ENCODE results near the gene PRAMEF11.
"Not testable (repeated sequence)": the region's sequence is repeated elsewhere in the genome, so short reads cannot be mapped to it uniquely, and the experiment has no call there.

The PRAMEF11 gene

GRCh38 chr1:12831310-12831709 is at the start of gene PRAMEF11:
Gene PRAMEF11, minus strand, starts transcription at chr1:12831410. Its CDS starts 2,621 bp downstream, at chr1:12828789.
- FAIRE-seq; DNase-seq (ENCODE audit: insufficient read length, low spot score): not testable (repeated sequence)

GRCh38 chr1:12878453-12878852 is 47.2 kb upstream of the PRAMEF11 start:
- not testable (repeated sequence) for FAIRE-seq

GRCh38 chr1:12863131-12863880 is 32.1 kb upstream of the PRAMEF11 start:
- not testable (repeated sequence) for FAIRE-seq

More at GRCh38 chr1:12878453-12878852, 47.2 kb upstream of the PRAMEF11 start:
- DNase-seq (ENCODE audit: insufficient read length, low spot score) = not testable (repeated sequence)

GRCh38 chr1:12856786-12857185 is 25.6 kb upstream of the PRAMEF11 start, which contains the start of gene PRAMEF2:
Gene PRAMEF2, plus strand, starts transcription at chr1:12857086. Its CDS starts 1,924 bp downstream, at chr1:12859010.
- not testable (repeated sequence) for DNase-seq (ENCODE audit: insufficient read length, low spot score); FAIRE-seq

More at GRCh38 chr1:12863131-12863880, 32.1 kb upstream of the PRAMEF11 start:
- not testable (repeated sequence) for DNase-seq (ENCODE audit: insufficient read length, low spot score)

- DNase-seq (ENCODE audit: insufficient read length, low spot score) (peak; percentile 15), FAIRE-seq (peak; percentile 87)
- no peak for TF ChIP-seq POLR2A (IDR thresholded peaks at IDR 0.05; ENCODE audit: low read depth, low read length)
Observed at GRCh38 chr1:12851779-12852178, 20.6 kb upstream of the PRAMEF11 start.

GRCh38 chr1:12848620-12849019 is 17.4 kb upstream of the PRAMEF11 start, which contains the start of gene HNRNPCL1:
Gene HNRNPCL1, minus strand, starts transcription at chr1:12848720. Its CDS starts 431 bp downstream, at chr1:12848289.
- not testable (repeated sequence) for DNase-seq (ENCODE audit: insufficient read length, low spot score); FAIRE-seq

- not testable (repeated sequence) for DNase-seq (ENCODE audit: insufficient read length, low spot score); FAIRE-seq
Observed at GRCh38 chr1:12833251-12833650, 2.0 kb upstream of the PRAMEF11 start.

- not testable (repeated sequence) for DNase-seq (ENCODE audit: insufficient read length, low spot score); FAIRE-seq
Observed at GRCh38 chr1:12819061-12819460, 12.1 kb downstream of the PRAMEF11 start.

GRCh38 chr1:12811409-12811784 is 19.8 kb downstream of the PRAMEF11 start:
- no peak for TF ChIP-seq POLR2A (IDR thresholded peaks at IDR 0.05; ENCODE audit: low read depth, low read length)
- FAIRE-seq (no peak), DNase-seq (ENCODE audit: insufficient read length, low spot score) (no peak)

GRCh38 chr1:12810691-12811408 is 20.4 kb downstream of the PRAMEF11 start:
- FAIRE-seq = peak; percentile 55

GRCh38 chr1:12809933-12810332 is 21.3 kb downstream of the PRAMEF11 start:
- no peak for DNase-seq (ENCODE audit: insufficient read length, low spot score)
- no peak for TF ChIP-seq POLR2A (IDR thresholded peaks at IDR 0.05; ENCODE audit: low read depth, low read length)
- FAIRE-seq = no peak

More at GRCh38 chr1:12810691-12811408, 20.4 kb downstream of the PRAMEF11 start:
- DNase-seq (ENCODE audit: insufficient read length, low spot score) = peak; percentile 23
- TF ChIP-seq POLR2A (IDR thresholded peaks at IDR 0.05; ENCODE audit: low read depth, low read length) = no peak

GRCh38 chr1:12799730-12800129 is 31.5 kb downstream of the PRAMEF11 start:
- no peak for TF ChIP-seq POLR2A (IDR thresholded peaks at IDR 0.05; ENCODE audit: low read depth, low read length)
- FAIRE-seq (no peak), DNase-seq (ENCODE audit: insufficient read length, low spot score) (no peak)

- DNase-seq (ENCODE audit: insufficient read length, low spot score) (no peak), FAIRE-seq (no peak)
Observed at GRCh38 chr1:12798911-12799310, 32.3 kb downstream of the PRAMEF11 start.

GRCh38 chr1:12791097-12791496 is 40.1 kb downstream of the PRAMEF11 start, which contains the start of gene PRAMEF1:
Gene PRAMEF1, plus strand, starts transcription at chr1:12791397. Its CDS starts 1,831 bp downstream, at chr1:12793228.
- FAIRE-seq; DNase-seq (ENCODE audit: insufficient read length, low spot score): not testable (repeated sequence)

More at GRCh38 chr1:12798911-12799310, 32.3 kb downstream of the PRAMEF11 start:
- TF ChIP-seq POLR2A (IDR thresholded peaks at IDR 0.05; ENCODE audit: low read depth, low read length) = no peak

GRCh38 chr1:12784729-12785128 is 46.5 kb downstream of the PRAMEF11 start:
- not testable (repeated sequence) for DNase-seq (ENCODE audit: insufficient read length, low spot score); FAIRE-seq

- peak; percentile 38 for FAIRE-seq
- DNase-seq (ENCODE audit: insufficient read length, low spot score) = not testable (repeated sequence)
Observed at GRCh38 chr1:12783783-12784182, 47.4 kb downstream of the PRAMEF11 start.

- FAIRE-seq; DNase-seq (ENCODE audit: insufficient read length, low spot score): not testable (repeated sequence)
Observed at GRCh38 chr1:12781488-12781887, 49.7 kb downstream of the PRAMEF11 start.

Measured in H54 (cell line).